DND-41 (cell line): ENCODE data around the gene CCS.
"Not testable (repeated sequence)": the region's sequence is repeated elsewhere in the genome, so short reads cannot be mapped to it uniquely, and the experiment has no call there.

Experiments
- ATAC-seq: fragments of 200-7000 bp; cut with Tn5 transposase; 3 replicates; pipeline ENCODE4 v1.9.1; 2021; ENCODE audit warnings: low read depth; ENCODE audit not compliant: insufficient read depth
- DNase-seq: peaks from one replicate; pipeline ENCODE4 v3.0.0-alpha.2; 2020
- H2AFZ ChIP-seq: 2 replicates; pipeline ENCODE4 v1.6.0; 2012; ENCODE audit warnings: low read depth, low read length
- H3K27ac ChIP-seq: 2 replicates; pipeline ENCODE4 v1.5.1; 2012; ENCODE audit warnings: low read length, inconsistent platforms
- H3K27me3 ChIP-seq: fragments of 200-600 bp; sonication (generic); 2 replicates; pipeline ENCODE4 v1.6.0; 2012; ENCODE audit warnings: low read length, mild to moderate bottlenecking, inconsistent platforms; ENCODE audit not compliant: insufficient read depth, poor library complexity
- H3K36me3 ChIP-seq: 2 replicates; pipeline ENCODE4 v1.5.1; 2012; ENCODE audit warnings: low read length, inconsistent platforms; ENCODE audit not compliant: insufficient read depth
- H3K4me1 ChIP-seq: 2 replicates; pipeline ENCODE4 v1.5.1; 2012; ENCODE audit warnings: mild to moderate bottlenecking, low read length; ENCODE audit not compliant: insufficient read depth
- H3K4me2 ChIP-seq: 2 replicates; pipeline ENCODE4 v1.6.0; 2012; ENCODE audit warnings: mild to moderate bottlenecking, moderate library complexity, low read length, inconsistent platforms; ENCODE audit not compliant: insufficient read depth
- H3K4me3 ChIP-seq, 2 experiments: fragments of 200-600 bp in 1 of 2; shearing (Covaris generic) in 1 of 2; 2 replicates each; pipeline ENCODE4 v1.5.1; 2012 to 2016; ENCODE audit warnings: inconsistent platforms in 2 of 2, low read length in 2 of 2, mild to moderate bottlenecking in 2 of 2, low read depth in 1 of 2, moderate library complexity in 1 of 2
- H3K79me2 ChIP-seq: 2 replicates; pipeline ENCODE4 v1.6.0; 2012; ENCODE audit warnings: low read length, inconsistent platforms; ENCODE audit not compliant: insufficient read depth
- H3K9ac ChIP-seq: 2 replicates; pipeline ENCODE4 v1.6.0; 2012; ENCODE audit warnings: low read depth, mild to moderate bottlenecking, inconsistent platforms, low read length, moderate library complexity
- H3K9me3 ChIP-seq: 2 replicates; pipeline ENCODE4 v1.5.1; 2012; ENCODE audit warnings: low read length, moderate library complexity, mild to moderate bottlenecking, inconsistent platforms; ENCODE audit not compliant: insufficient read depth, severe bottlenecking
- H4K20me1 ChIP-seq: 2 replicates; pipeline ENCODE4 v1.6.0; 2012; ENCODE audit warnings: low read length; ENCODE audit not compliant: insufficient read depth
- EZH2 ChIP-seq: IDR thresholded peaks from 3 replicates; pipeline ENCODE4 v1.6.1; 2012; ENCODE audit warnings: borderline replicate concordance, low read depth, mild to moderate bottlenecking, moderate library complexity, low read length, inconsistent platforms; ENCODE audit not compliant: severe bottlenecking
- TF ChIP-seq, protein P1 (sequence below): IDR thresholded peaks from 2 replicates; pipeline ENCODE4 v1.5.1; 2012; ENCODE audit warnings: borderline replicate concordance, low read length, moderate library complexity, mild to moderate bottlenecking; ENCODE audit not compliant: poor library complexity, severe bottlenecking; ENCODE audit errors: extremely low read depth

The CCS gene

DNA sequence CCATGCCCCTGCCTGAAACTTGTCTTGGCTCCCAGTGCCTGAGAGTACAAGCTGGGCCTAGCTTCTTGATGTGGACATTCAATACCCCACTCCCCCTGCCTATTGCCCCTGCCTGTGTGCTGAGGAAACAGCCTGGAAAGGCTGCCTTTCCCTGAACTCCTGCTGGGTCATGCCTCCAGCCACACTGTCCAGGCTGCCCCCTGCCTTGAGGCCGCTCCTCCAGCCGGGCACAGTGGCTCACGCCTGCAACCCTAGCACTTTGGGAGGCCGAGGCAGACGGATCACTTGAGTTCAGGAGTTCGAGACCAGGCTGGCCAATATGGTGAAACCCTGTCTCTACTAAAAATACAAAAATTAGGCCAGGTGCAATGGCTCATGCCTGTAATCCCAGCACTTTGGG lies 10.1 kb downstream of the CCS start:
- no peaks in the 10 kb centered on the region for H4K20me1 ChIP-seq
- H3K4me3 ChIP-seq: no peak overlapping the region
- DNase-seq: no peak
- H3K4me1 ChIP-seq: no peaks in the 10 kb centered on the region
- H2AFZ ChIP-seq: no peak overlapping the region
- no peak for ATAC-seq
- no peak overlapping the region for H3K4me2 ChIP-seq
- TF ChIP-seq, protein P1, sequence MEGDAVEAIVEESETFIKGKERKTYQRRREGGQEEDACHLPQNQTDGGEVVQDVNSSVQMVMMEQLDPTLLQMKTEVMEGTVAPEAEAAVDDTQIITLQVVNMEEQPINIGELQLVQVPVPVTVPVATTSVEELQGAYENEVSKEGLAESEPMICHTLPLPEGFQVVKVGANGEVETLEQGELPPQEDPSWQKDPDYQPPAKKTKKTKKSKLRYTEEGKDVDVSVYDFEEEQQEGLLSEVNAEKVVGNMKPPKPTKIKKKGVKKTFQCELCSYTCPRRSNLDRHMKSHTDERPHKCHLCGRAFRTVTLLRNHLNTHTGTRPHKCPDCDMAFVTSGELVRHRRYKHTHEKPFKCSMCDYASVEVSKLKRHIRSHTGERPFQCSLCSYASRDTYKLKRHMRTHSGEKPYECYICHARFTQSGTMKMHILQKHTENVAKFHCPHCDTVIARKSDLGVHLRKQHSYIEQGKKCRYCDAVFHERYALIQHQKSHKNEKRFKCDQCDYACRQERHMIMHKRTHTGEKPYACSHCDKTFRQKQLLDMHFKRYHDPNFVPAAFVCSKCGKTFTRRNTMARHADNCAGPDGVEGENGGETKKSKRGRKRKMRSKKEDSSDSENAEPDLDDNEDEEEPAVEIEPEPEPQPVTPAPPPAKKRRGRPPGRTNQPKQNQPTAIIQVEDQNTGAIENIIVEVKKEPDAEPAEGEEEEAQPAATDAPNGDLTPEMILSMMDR: no peak
- TF ChIP-seq EZH2: no peak
- no peaks in the 10 kb centered on the region for H3K27me3 ChIP-seq
- H3K9me3 ChIP-seq: no peaks in the 10 kb centered on the region
- no peak overlapping the region for H3K9ac ChIP-seq
- peaks cover 37% of the 10 kb centered on the region for H3K36me3 ChIP-seq
- no peak overlapping the region for H3K27ac ChIP-seq
- H3K79me2 ChIP-seq: no peaks in the 10 kb centered on the region

DNA sequence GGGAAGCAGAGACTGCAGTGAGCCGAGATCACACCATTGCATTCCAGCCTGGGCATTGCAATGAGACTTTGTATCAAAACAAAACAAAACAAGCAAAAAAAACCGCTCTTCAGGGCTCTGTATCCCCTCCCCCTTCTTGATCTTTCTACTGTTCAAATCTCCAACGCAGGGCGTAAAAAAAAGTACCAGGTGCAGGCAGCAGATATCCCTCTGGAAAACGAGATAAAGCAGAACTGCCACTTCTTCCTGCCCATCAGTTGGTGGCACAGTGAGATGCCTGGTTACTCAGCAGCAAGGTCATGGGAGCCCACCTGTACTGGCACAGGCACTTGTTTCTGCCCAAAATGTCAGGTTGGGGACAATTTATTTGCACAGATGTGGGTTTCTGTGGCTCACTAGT lies 11.2 kb downstream of the CCS start:
- no peak overlapping the region for H3K27ac ChIP-seq
- no peak overlapping the region for H3K4me2 ChIP-seq
- H3K79me2 ChIP-seq: no peaks in the 10 kb centered on the region
- H3K9ac ChIP-seq: no peak overlapping the region
- TF ChIP-seq, protein P1: no peak
- no peak for TF ChIP-seq EZH2
- no peaks in the 10 kb centered on the region for H3K4me1 ChIP-seq
- no peak overlapping the region for H2AFZ ChIP-seq
- DNase-seq (no peak), ATAC-seq (no peak)
- H4K20me1 ChIP-seq: no peaks in the 10 kb centered on the region
- no peaks in the 10 kb centered on the region for H3K27me3 ChIP-seq
- H3K4me3 ChIP-seq: no peak overlapping the region
- H3K9me3 ChIP-seq: no peaks in the 10 kb centered on the region
- H3K36me3 ChIP-seq: peaks cover 37% of the 10 kb centered on the region

DNA sequence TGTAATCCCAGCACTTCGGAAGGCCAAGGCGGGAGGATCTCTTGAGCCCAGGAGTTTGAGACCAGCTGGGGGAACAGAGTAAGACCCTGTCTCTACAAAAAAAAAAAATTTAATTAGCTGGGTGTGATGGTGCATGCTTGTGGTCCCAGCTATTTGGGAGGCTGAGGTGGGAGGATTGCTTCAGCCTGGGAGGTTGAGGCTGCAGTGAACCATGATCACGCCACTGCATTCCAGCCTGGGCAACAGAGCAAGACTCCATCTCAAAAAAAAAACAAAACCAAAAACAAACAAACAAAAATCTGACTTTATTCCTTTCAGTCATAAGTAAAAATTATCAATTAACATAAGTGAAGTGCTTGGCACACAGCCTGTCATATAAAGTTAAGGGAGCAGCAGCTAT lies 13.6 kb downstream of the CCS start:
- not testable (repeated sequence) for H3K4me3 ChIP-seq, H2AFZ ChIP-seq, DNase-seq, H3K79me2 ChIP-seq, H3K9me3 ChIP-seq, H3K27me3 ChIP-seq, H3K9ac ChIP-seq, H4K20me1 ChIP-seq, H3K4me2 ChIP-seq, H3K27ac ChIP-seq, ATAC-seq, H3K4me1 ChIP-seq
- peaks cover 26% of the 10 kb centered on the region for H3K36me3 ChIP-seq

DNA sequence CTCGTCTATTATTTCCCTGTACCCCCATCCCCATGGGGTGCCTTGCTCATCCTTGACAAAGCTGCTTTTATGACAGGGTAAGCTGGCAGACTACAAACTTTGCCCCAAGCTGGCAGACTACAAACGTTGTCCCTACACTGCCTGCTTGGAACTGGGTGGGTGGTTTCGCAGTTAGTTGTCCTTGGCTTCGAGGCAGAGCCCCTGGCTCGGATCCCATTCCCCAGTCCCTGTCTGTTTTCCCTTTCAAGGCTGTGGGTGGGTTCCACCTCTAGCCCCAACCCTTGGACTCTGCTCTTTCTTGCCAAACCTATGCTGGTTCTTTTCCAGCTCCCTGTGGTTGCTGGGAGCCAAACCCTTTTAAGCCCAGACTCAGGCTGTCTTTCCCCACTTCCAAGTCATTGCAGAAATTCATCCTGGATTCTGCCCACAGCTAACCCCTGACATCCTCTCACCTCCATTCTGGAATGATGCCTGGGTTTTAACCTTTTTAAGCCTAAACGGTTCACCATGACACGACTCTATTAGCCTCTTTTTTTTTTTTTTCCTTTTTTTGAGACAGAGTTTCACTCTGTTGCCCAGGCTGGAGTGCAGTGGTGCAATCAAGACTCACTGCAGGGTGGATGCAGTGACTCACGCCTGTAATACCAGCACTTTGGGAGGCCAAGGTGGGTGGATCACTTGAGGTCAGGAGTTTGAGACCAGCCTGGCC lies 14.3 kb downstream of the CCS start:
- H3K4me3 ChIP-seq: no peak overlapping the region
- ATAC-seq: no peak

More for the DNA sequence above, 14.3 kb downstream of the CCS start:
- TF ChIP-seq, protein P1: no peak
- TF ChIP-seq EZH2: no peak
- Histone ChIP-seq H3K9ac (no peak overlapping the region; the same call in 1 of the 2 replicates), H3K4me1 (no peaks in the 10 kb centered on the region; the same call in 1 of the 2 replicates), H2AFZ (no peak overlapping the region), H3K36me3 (peaks cover 22% of the 10 kb centered on the region), H3K79me2 (no peaks in the 10 kb centered on the region), H3K27me3 (no peaks in the 10 kb centered on the region), H4K20me1 (no peaks in the 10 kb centered on the region), H3K4me2 (no peak overlapping the region), H3K27ac (no peak overlapping the region), H3K9me3 (no peaks in the 10 kb centered on the region)
- no peak for DNase-seq
